Mesenchymal stem cell (in vitro differentiated cells and primary cell): Measurements from ENCODE around the gene EML4.
A peak's percentile ranks its signal among the peaks of the same experiment; 100 is the strongest.

ENCODE experiments used
- DNase-seq: peaks from one replicate; pipeline ENCODE4 v3.0.0-alpha.2; 2013
- H2AFZ ChIP-seq: one replicate; pipeline ENCODE4 v1.6.1; 2013; ENCODE audit warnings: low read depth, mild to moderate bottlenecking, control low read depth, inconsistent platforms, low read length, moderate library complexity
- H2AK5ac ChIP-seq: 2 replicates; pipeline ENCODE4 v1.6.1; 2013; ENCODE audit warnings: low read length, moderate library complexity, mild to moderate bottlenecking, inconsistent platforms; ENCODE audit not compliant: severe bottlenecking
- H2BK120ac ChIP-seq: one replicate; pipeline ENCODE4 v1.6.1; 2013; ENCODE audit warnings: low read depth, mild to moderate bottlenecking, inconsistent platforms, low read length, moderate library complexity
- H2BK12ac ChIP-seq, 2 experiments: one replicate each; pipeline ENCODE4 v1.6.1; 2013; ENCODE audit warnings: inconsistent platforms in 2 of 2, low read length in 2 of 2, mild to moderate bottlenecking in 2 of 2, moderate library complexity in 2 of 2, control low read depth in 1 of 2
- H2BK15ac ChIP-seq: one replicate; pipeline ENCODE4 v1.6.1; 2013; ENCODE audit warnings: mild to moderate bottlenecking, low read depth, inconsistent platforms; ENCODE audit not compliant: poor library complexity, severe bottlenecking
- H2BK5ac ChIP-seq: 2 replicates; pipeline ENCODE4 v1.6.1; 2013; ENCODE audit warnings: low read depth, mild to moderate bottlenecking, low read length, control low read depth, inconsistent platforms; ENCODE audit not compliant: poor library complexity, severe bottlenecking
- H3K14ac ChIP-seq, 2 experiments: one replicate each; pipeline ENCODE4 v1.6.1; 2013; ENCODE audit warnings: inconsistent platforms in 2 of 2, low read length in 2 of 2, control low read depth in 1 of 2, mild to moderate bottlenecking in 1 of 2, moderate library complexity in 1 of 2
- H3K18ac ChIP-seq, 2 experiments: one replicate each; pipeline ENCODE4 v1.6.1; 2013; ENCODE audit warnings: inconsistent platforms in 2 of 2, low read length in 2 of 2, control low read depth in 1 of 2, low read depth in 1 of 2, mild to moderate bottlenecking in 1 of 2
- H3K23ac ChIP-seq, 2 experiments: one replicate each; pipeline ENCODE4 v1.6.1; 2013; ENCODE audit warnings: inconsistent platforms in 2 of 2, low read length in 2 of 2, mild to moderate bottlenecking in 2 of 2, moderate library complexity in 2 of 2, control low read depth in 1 of 2
- H3K27ac ChIP-seq: 2 replicates; pipeline ENCODE4 v1.5.1; 2013; ENCODE audit warnings: mild to moderate bottlenecking, moderate library complexity, low read length, control low read depth, inconsistent platforms; ENCODE audit not compliant: poor library complexity, severe bottlenecking
- H3K27me3 ChIP-seq, 2 experiments: 2 replicates each; pipeline versions ENCODE4 v1.6.1 to v1.7.0; 2013; ENCODE audit warnings: low read length in 2 of 2, mild to moderate bottlenecking in 2 of 2, moderate library complexity in 2 of 2, control low read depth in 1 of 2, inconsistent platforms in 1 of 2; ENCODE audit not compliant: control insufficient read depth in 1 of 2, insufficient read depth in 1 of 2
- H3K36me3 ChIP-seq, 2 experiments: 2 replicates each; pipeline versions ENCODE4 v1.6.1 to v1.7.0; 2013; ENCODE audit warnings: low read length in 2 of 2, control low read depth in 1 of 2, inconsistent platforms in 1 of 2, low read depth in 1 of 2, mild to moderate bottlenecking in 1 of 2; ENCODE audit not compliant: insufficient read depth in 2 of 2, control insufficient read depth in 1 of 2
- H3K4ac ChIP-seq, 2 experiments: one replicate each; pipeline ENCODE4 v1.6.1; 2013; ENCODE audit warnings: inconsistent platforms in 2 of 2, low read length in 2 of 2, mild to moderate bottlenecking in 2 of 2, moderate library complexity in 2 of 2, control low read depth in 1 of 2, low read depth in 1 of 2
- H3K4me1 ChIP-seq: 2 replicates; pipeline ENCODE4 v1.6.1; 2013; ENCODE audit warnings: low read depth, low read length, control low read depth; ENCODE audit not compliant: control insufficient read depth, insufficient read depth
- H3K4me2 ChIP-seq: 2 replicates; pipeline ENCODE4 v1.6.1; 2013; ENCODE audit warnings: low read length, mild to moderate bottlenecking, inconsistent platforms; ENCODE audit not compliant: poor library complexity, severe bottlenecking
- H3K4me3 ChIP-seq, 2 experiments: 2 replicates each; pipeline versions ENCODE4 v1.5.1 to v1.7.0; 2013; ENCODE audit warnings: low read length in 2 of 2, mild to moderate bottlenecking in 2 of 2, control low read depth in 1 of 2, low read depth in 1 of 2; ENCODE audit not compliant: insufficient read depth in 1 of 2
- H3K79me1 ChIP-seq: replicated peaks from 2 replicates; pipeline ENCODE4 v1.6.1; 2013; ENCODE audit warnings: mild to moderate bottlenecking, control low read depth, low read length, inconsistent platforms; ENCODE audit not compliant: poor library complexity, severe bottlenecking
- H3K9ac ChIP-seq: 2 replicates; pipeline ENCODE4 v1.7.0; 2013; ENCODE audit warnings: mild to moderate bottlenecking, low read length, moderate library complexity
- H3K9me3 ChIP-seq: 2 replicates; pipeline ENCODE4 v1.7.0; 2013; ENCODE audit warnings: mild to moderate bottlenecking, low read length; ENCODE audit not compliant: control insufficient read depth
- H4K8ac ChIP-seq: one replicate; pipeline ENCODE4 v1.6.1; 2013; ENCODE audit warnings: inconsistent platforms, mild to moderate bottlenecking, low read length, moderate library complexity
- H4K91ac ChIP-seq: one replicate; pipeline ENCODE4 v1.6.1; 2013; ENCODE audit warnings: mild to moderate bottlenecking, low read length, inconsistent platforms
- WGBS: methylation state at CpG from one replicate; pipeline ENCODE4 v1.1.7; 2013; ENCODE audit warnings: mixed read lengths; 5-methylcytosine and 5-hydroxymethylcytosine counted together

EML4 gene

DNA sequence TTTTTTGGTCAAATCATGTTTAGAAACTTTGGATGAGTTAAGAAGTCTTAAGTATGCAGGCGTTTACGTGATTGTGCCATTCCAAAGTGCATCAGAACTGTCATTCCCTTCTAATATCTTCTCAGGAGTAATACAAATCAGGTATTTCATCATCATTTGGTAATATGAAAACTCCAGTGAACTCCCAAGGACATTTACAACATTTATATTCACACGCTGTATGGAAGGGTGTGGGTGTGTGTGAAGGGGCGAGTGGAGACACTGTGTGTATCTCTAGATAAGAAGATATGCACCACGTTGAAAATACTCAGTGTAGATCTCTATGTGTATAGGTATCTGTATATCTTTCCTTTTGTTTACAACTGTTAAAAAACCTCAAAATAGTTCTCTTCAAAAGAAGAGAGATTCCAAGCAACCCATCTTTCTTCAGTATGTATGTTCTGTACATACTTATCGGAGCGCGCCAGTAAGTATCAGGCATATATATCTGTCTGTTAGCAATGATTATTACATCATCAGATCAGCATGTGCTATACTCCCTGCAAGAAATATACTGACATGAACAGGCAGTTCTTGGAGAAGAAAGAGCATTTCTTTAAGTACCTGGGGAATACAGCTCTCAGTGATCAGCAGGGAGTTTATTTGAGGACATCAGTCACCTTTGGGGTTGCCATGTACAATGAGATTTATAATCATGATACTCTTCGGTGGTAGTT, 162.6 kb downstream of the EML4 start:
- no peak overlapping the region for H3K4ac ChIP-seq
- H4K91ac ChIP-seq = no peak overlapping the region
- no peak overlapping the region for H3K23ac ChIP-seq
- peaks cover 3% of the 10 kb centered on the region for H3K4me1 ChIP-seq
- H2BK12ac ChIP-seq = no peak overlapping the region
- H4K8ac ChIP-seq = no peak overlapping the region
- H3K9me3 ChIP-seq = no peaks in the 10 kb centered on the region
- WGBS = 96% methylated on average over 5 of the region's 9 CpGs
- no peak overlapping the region for H2AK5ac ChIP-seq
- H3K4me3 ChIP-seq = no peak overlapping the region
- no peak overlapping the region for H2BK5ac ChIP-seq
- peaks cover 10 to 82% of the 10 kb centered on the region in 2 experiments for H3K36me3 ChIP-seq
- no peak overlapping the region for H3K14ac ChIP-seq
- H3K27me3 ChIP-seq = no peaks in the 10 kb centered on the region
- H2BK15ac ChIP-seq = no peak overlapping the region
- no peak overlapping the region for H3K27ac ChIP-seq
- H2AFZ ChIP-seq = no peak overlapping the region
- no peak overlapping the region for H3K9ac ChIP-seq
- peaks cover 9% of the 10 kb centered on the region for H3K79me1 ChIP-seq
- no peak overlapping the region for H3K18ac ChIP-seq
- H3K4me2 ChIP-seq = no peak overlapping the region
- no peak overlapping the region for H2BK120ac ChIP-seq
- DNase-seq = peak; percentile 22

GRCh38 chr2:42332575-42332974, 163.4 kb downstream of the EML4 start:
- Histone ChIP-seq H2BK15ac (no peak overlapping the region), H2BK5ac (no peak overlapping the region), H3K9me3 (no peaks in the 10 kb centered on the region), H3K23ac (no peak overlapping the region), H3K27me3 (no peaks in the 10 kb centered on the region), H3K9ac (no peak overlapping the region), H4K8ac (no peak overlapping the region), H4K91ac (no peak overlapping the region), H3K14ac (no peak overlapping the region), H3K27ac (no peak overlapping the region), H3K36me3 (peaks cover 10 to 85% of the 10 kb centered on the region in 2 experiments), H2BK120ac (no peak overlapping the region), H2AFZ (no peak overlapping the region), H2BK12ac (no peak overlapping the region), H3K18ac (no peak overlapping the region), H3K4me3 (no peak overlapping the region), H2AK5ac (no peak overlapping the region), H3K4me2 (no peak overlapping the region), H3K4me1 (peaks cover 3% of the 10 kb centered on the region), H3K79me1 (peaks cover 9% of the 10 kb centered on the region), H3K4ac (no peak overlapping the region)
- WGBS = 100% methylated on average over 3 of the region's 4 CpGs
- no peak for DNase-seq

GRCh38 chr2:42333579-42333978, 164.4 kb downstream of the EML4 start:
- Histone ChIP-seq H3K23ac (no peak overlapping the region), H3K36me3 (peaks cover 20 to 95% of the 10 kb centered on the region in 2 experiments), H3K27me3 (no peaks in the 10 kb centered on the region), H2BK15ac (no peak overlapping the region), H3K4me2 (no peak overlapping the region), H3K9ac (no peak overlapping the region), H3K79me1 (peaks cover 19% of the 10 kb centered on the region), H3K14ac (no peak overlapping the region), H3K9me3 (no peaks in the 10 kb centered on the region), H3K4me1 (peaks cover 5% of the 10 kb centered on the region), H3K4me3 (no peak overlapping the region), H2BK12ac (no peak overlapping the region), H2AK5ac (no peak overlapping the region), H4K91ac (no peak overlapping the region), H4K8ac (no peak overlapping the region), H2AFZ (no peak overlapping the region), H2BK5ac (no peak overlapping the region), H3K4ac (no peak overlapping the region), H3K27ac (no peak overlapping the region), H3K18ac (no peak overlapping the region), H2BK120ac (no peak overlapping the region)
- DNase-seq = no peak
- 99% methylated on average over 4 of the region's 4 CpGs for WGBS

GRCh38 chr2:42334220-42334619, 165.1 kb downstream of the EML4 start:
- no peak for DNase-seq
- no peaks in the 10 kb centered on the region for H3K27me3 ChIP-seq
- peaks cover 26 to 92% of the 10 kb centered on the region in 2 experiments for H3K36me3 ChIP-seq
- H4K8ac ChIP-seq = no peak overlapping the region
- peaks cover 5% of the 10 kb centered on the region for H3K4me1 ChIP-seq
- no peak overlapping the region for H3K4me3 ChIP-seq
- no peak overlapping the region for H4K91ac ChIP-seq
- no peak overlapping the region for H2BK15ac ChIP-seq
- H3K79me1 ChIP-seq = peaks cover 22% of the 10 kb centered on the region
- no peak overlapping the region for H3K9ac ChIP-seq
- H2AK5ac ChIP-seq = no peak overlapping the region
- no peak overlapping the region for H2BK12ac ChIP-seq
- no peak overlapping the region for H2BK5ac ChIP-seq
- no peak overlapping the region for H2BK120ac ChIP-seq
- no peak overlapping the region for H2AFZ ChIP-seq
- H3K18ac ChIP-seq = no peak overlapping the region
- H3K4ac ChIP-seq = no peak overlapping the region
- no peak overlapping the region for H3K23ac ChIP-seq
- no peak overlapping the region for H3K27ac ChIP-seq
- H3K9me3 ChIP-seq = no peaks in the 10 kb centered on the region
- WGBS = 100% methylated on average over 2 of the region's 3 CpGs
- H3K14ac ChIP-seq = no peak overlapping the region
- H3K4me2 ChIP-seq = no peak overlapping the region
